Ishikawa (cell line): ENCODE measurements around the gene ANGPTL7.

ENCODE experiments used
- CEBPB ChIP-seq: IDR thresholded peaks from 2 replicates; pipeline ENCODE4 v1.6.1; 2012
- CREB1 ChIP-seq: IDR thresholded peaks from 2 replicates; pipeline ENCODE4 v1.6.1; 2012; ENCODE audit warnings: low read depth
- EGR1 ChIP-seq: IDR thresholded peaks from 2 replicates; pipeline ENCODE4 v1.6.1; 2012
- EP300 ChIP-seq: IDR thresholded peaks from 2 replicates; pipeline ENCODE4 v1.6.1; 2012; ENCODE audit warnings: borderline replicate concordance
- FOXM1 ChIP-seq: IDR thresholded peaks from 2 replicates; pipeline ENCODE4 v1.6.1; 2012; ENCODE audit warnings: low read depth, borderline replicate concordance
- NFIC ChIP-seq: IDR thresholded peaks from 2 replicates; pipeline ENCODE4 v1.6.1; 2012
- RAD21 ChIP-seq: IDR thresholded peaks from 2 replicates; pipeline ENCODE4 v1.6.1; 2012; ENCODE audit warnings: low read depth
- TAF1 ChIP-seq: IDR thresholded peaks from 2 replicates; pipeline ENCODE4 v1.6.1; 2012; ENCODE audit warnings: low read depth, mild to moderate bottlenecking
- TCF12 ChIP-seq: IDR thresholded peaks from 2 replicates; pipeline ENCODE4 v1.6.1; 2012; ENCODE audit warnings: low read depth
- TEAD4 ChIP-seq: IDR thresholded peaks from 2 replicates; pipeline ENCODE4 v1.6.1; 2012
- YY1 ChIP-seq: IDR thresholded peaks from 2 replicates; pipeline ENCODE4 v1.6.1; 2012; ENCODE audit warnings: low read depth
- ZBTB7A ChIP-seq: IDR thresholded peaks from 2 replicates; pipeline ENCODE4 v1.6.1; 2012; ENCODE audit warnings: low read depth
- TF ChIP-seq, protein P1 (sequence below): IDR thresholded peaks from 2 replicates; pipeline ENCODE4 v1.6.1; 2012
- TF ChIP-seq, protein P2 (sequence below): IDR thresholded peaks from 2 replicates; pipeline ENCODE4 v1.6.1; 2012; ENCODE audit warnings: low read depth, mild to moderate bottlenecking
- TF ChIP-seq, protein P3 (sequence below): IDR thresholded peaks from 2 replicates; pipeline ENCODE4 v1.6.1; 2012

The ANGPTL7 gene

DNA sequence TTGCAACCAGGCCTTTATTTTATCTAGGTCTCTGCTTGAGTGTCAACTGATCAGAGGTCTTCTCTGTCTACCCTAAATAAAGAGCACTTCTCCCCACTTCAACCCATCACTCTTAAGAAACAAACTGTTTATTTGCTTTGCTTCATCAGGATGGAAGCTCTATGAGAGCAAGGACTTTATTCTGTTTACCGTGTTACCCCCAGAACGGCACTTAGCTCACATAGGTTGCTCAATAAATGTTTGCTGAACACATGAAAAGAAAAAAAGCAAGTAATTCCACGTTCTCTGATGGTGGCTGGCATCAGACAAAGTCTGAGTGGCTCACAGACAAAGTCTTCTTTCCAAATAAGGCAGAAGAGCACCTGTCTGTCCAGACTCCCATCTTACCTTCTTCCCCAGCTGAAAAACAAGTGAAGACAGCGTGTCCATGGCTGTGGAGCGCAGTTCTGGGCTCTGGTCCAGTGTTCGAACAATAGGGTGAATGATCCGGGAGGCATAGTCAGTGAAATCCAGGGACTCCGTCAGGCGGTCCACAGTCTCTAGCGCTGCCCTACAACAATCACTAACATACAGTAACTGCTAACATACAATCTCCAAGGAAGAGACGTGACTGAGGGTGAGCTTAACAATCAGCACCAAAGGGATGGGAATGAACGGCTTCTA, 22.9 kb downstream of the ANGPTL7 start:
- TF ChIP-seq, protein P1, sequence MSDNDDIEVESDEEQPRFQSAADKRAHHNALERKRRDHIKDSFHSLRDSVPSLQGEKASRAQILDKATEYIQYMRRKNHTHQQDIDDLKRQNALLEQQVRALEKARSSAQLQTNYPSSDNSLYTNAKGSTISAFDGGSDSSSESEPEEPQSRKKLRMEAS, result no peak
- TF ChIP-seq, protein P2, sequence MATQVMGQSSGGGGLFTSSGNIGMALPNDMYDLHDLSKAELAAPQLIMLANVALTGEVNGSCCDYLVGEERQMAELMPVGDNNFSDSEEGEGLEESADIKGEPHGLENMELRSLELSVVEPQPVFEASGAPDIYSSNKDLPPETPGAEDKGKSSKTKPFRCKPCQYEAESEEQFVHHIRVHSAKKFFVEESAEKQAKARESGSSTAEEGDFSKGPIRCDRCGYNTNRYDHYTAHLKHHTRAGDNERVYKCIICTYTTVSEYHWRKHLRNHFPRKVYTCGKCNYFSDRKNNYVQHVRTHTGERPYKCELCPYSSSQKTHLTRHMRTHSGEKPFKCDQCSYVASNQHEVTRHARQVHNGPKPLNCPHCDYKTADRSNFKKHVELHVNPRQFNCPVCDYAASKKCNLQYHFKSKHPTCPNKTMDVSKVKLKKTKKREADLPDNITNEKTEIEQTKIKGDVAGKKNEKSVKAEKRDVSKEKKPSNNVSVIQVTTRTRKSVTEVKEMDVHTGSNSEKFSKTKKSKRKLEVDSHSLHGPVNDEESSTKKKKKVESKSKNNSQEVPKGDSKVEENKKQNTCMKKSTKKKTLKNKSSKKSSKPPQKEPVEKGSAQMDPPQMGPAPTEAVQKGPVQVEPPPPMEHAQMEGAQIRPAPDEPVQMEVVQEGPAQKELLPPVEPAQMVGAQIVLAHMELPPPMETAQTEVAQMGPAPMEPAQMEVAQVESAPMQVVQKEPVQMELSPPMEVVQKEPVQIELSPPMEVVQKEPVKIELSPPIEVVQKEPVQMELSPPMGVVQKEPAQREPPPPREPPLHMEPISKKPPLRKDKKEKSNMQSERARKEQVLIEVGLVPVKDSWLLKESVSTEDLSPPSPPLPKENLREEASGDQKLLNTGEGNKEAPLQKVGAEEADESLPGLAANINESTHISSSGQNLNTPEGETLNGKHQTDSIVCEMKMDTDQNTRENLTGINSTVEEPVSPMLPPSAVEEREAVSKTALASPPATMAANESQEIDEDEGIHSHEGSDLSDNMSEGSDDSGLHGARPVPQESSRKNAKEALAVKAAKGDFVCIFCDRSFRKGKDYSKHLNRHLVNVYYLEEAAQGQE, result no peak
- no peak for TF ChIP-seq EP300
- TF ChIP-seq CEBPB, result no peak
- no peak for TF ChIP-seq TAF1

DNA sequence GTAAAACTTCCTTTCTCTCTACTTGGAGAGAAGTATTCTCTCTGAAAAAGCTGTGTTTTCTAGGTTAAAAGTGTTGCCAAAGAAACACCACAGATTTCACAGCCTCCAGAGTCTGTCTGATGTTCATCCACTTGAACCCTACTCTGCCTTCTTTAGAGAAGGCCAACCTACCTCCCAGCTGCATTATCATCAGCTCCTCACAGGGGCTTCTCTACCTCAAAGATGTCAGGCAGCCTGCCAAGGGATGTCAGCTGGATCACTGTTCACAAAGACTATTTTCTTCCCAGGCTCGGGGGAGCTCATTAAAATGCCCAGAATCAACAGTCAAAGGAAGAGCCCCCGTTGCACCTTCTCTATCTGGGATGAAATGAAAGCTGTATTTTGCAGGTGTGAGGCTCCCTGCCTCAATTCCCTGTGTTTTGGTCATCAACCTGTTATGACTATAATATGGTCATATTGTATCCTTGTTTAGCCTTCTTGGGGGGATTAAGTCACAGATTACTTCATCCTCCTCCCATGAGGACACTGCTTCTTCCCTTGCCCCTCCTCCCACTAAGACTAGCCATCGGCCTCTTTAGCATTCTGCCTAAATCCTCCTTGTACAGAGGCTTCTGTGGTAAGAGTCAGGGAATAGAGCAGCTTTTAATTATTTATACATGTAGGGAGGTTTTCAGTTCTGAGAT, 25.7 kb downstream of the ANGPTL7 start:
- TF ChIP-seq CREB1 (no peak), EGR1 (no peak), ZBTB7A (no peak), FOXM1 (no peak), TAF1 (no peak), YY1 (no peak), NFIC (no peak)

DNA sequence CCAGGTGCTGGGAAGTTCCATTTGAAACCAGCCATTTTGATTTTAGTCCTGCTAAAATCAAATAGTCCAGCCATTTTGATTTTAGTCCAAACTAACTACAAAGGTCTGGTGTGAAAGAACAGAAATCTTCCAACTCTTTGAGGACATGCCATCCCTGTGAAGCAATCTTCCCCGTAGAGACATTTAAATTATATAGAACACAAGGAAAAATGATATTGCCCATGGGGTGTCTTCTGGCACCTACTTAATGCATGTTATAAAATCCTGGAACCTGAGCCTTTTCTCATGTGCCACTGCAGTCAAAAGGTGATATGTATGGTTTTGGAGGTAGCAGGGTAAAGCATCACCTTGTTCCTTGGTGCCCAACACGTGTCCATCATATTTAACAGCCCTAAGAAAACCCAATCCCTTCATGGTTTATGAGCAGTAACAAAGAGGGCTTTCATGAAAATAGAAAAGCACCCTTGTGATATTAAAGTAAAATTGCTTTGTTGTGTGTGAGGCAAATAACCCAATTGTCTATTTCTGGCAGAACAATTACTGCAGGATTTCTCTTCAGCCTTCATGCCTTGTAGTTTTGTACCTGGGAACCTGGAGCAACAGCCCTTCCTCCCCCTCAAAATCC, 26.3 kb downstream of the ANGPTL7 start:
- TF ChIP-seq, protein P1, result no peak
- TF ChIP-seq FOXM1 (no peak), CREB1 (no peak), EP300 (no peak), CEBPB (no peak), ZBTB7A (no peak), EGR1 (no peak), YY1 (no peak), TCF12 (no peak), TEAD4 (no peak), NFIC (no peak), TAF1 (no peak)
- TF ChIP-seq, protein P3, sequence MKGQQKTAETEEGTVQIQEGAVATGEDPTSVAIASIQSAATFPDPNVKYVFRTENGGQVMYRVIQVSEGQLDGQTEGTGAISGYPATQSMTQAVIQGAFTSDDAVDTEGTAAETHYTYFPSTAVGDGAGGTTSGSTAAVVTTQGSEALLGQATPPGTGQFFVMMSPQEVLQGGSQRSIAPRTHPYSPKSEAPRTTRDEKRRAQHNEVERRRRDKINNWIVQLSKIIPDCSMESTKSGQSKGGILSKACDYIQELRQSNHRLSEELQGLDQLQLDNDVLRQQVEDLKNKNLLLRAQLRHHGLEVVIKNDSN, result no peak
- TF ChIP-seq, protein P2, result no peak

DNA sequence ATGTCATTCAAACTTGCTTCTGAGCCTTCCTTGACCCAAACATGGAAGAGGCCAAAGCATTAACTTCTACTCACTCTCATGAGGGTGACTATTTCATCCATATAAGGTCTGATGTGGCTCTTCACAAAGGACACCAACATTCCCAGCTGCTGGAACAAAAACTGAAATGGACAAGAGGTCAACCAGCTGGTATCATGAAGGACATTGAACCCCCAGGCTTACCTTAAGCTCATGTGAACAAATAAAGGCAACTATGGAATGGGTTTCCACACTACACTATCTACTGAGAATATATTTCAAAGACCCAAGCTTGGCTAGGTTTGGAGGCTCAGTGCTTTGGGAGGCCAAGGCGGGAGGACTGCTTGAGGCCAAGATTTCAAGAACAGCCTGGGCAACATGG, 26.9 kb downstream of the ANGPTL7 start:
- TF ChIP-seq TEAD4, result no peak
- TF ChIP-seq ZBTB7A, result no peak
- no peak for TF ChIP-seq FOXM1
- no peak for TF ChIP-seq RAD21
- TF ChIP-seq EP300, result no peak
- TF ChIP-seq, protein P3, result no peak
- no peak for TF ChIP-seq NFIC
- TF ChIP-seq, protein P1, result no peak
- TF ChIP-seq CREB1, result no peak
- TF ChIP-seq YY1, result no peak
- no peak for TF ChIP-seq TCF12
- no peak for TF ChIP-seq CEBPB
- no peak for TF ChIP-seq TAF1
- no peak for TF ChIP-seq EGR1
- TF ChIP-seq, protein P2, result no peak
